Ureter (tissue), 1 donor: ENCODE results near the gene TMEM154. TPM values are rescaled to one million over a fixed set of nuclear protein-coding genes. Genes with fewer than 3 reads are reported as not detected.
A peak's percentile ranks its signal among the peaks of the same experiment; 100 is the strongest.

Experiments
- DNase-seq: peaks from one replicate; pipeline ENCODE4 v3.0.0-alpha.2; 2020; ENCODE audit warnings: low spot score
- total RNA-seq: library from RNA; stranded (reverse); gene quantifications from one replicate; pipeline ENCODE4 v1.2.4, GENCODE V29; 2023
- donor health status: DM: yes; HTN: yes; CAD: no.

TMEM154 gene
- total RNA-seq, result 86.5 TPM

GRCh38 chr4:152679414-152680281 lies at the start of gene TMEM154:
TMEM154 (minus strand) TSS chr4:152679997; CDS start chr4:152679933, 64 bp downstream.
- peak; percentile 75 for DNase-seq

- no peak for DNase-seq
Measured at GRCh38 chr4:152729466-152729865, 49.7 kb upstream of the TMEM154 start.

- DNase-seq, result no peak
Measured at GRCh38 chr4:152728343-152728742, 48.5 kb upstream of the TMEM154 start.

GRCh38 chr4:152727784-152728183 lies 48.0 kb upstream of the TMEM154 start:
- DNase-seq, result no peak

- no peak for DNase-seq
Measured at GRCh38 chr4:152724494-152724893, 44.7 kb upstream of the TMEM154 start.

GRCh38 chr4:152723236-152723635 lies 43.4 kb upstream of the TMEM154 start:
- DNase-seq, result no peak

- peak; percentile 47 for DNase-seq
Measured at GRCh38 chr4:152719801-152720556, 40.2 kb upstream of the TMEM154 start.

GRCh38 chr4:152719291-152719690 lies 39.5 kb upstream of the TMEM154 start:
- no peak for DNase-seq

- DNase-seq, result no peak
Measured at GRCh38 chr4:152715076-152715475, 35.3 kb upstream of the TMEM154 start.

- DNase-seq, result no peak
Measured at GRCh38 chr4:152713951-152714705, 34.3 kb upstream of the TMEM154 start.

GRCh38 chr4:152709675-152710438 lies 30.1 kb upstream of the TMEM154 start:
- peak; percentile 50 for DNase-seq

GRCh38 chr4:152708796-152709195 lies 29.0 kb upstream of the TMEM154 start:
- DNase-seq, result no peak

GRCh38 chr4:152708361-152708760 lies 28.6 kb upstream of the TMEM154 start:
- DNase-seq, result no peak

GRCh38 chr4:152707632-152708031 lies 27.8 kb upstream of the TMEM154 start:
- no peak for DNase-seq

GRCh38 chr4:152705903-152706302 lies 26.1 kb upstream of the TMEM154 start:
- DNase-seq, result no peak

- DNase-seq, result no peak
Measured at GRCh38 chr4:152704788-152705187, 25.0 kb upstream of the TMEM154 start.

- no peak for DNase-seq
Measured at GRCh38 chr4:152700151-152700550, 20.4 kb upstream of the TMEM154 start.

- no peak for DNase-seq
Measured at GRCh38 chr4:152699313-152699712, 19.5 kb upstream of the TMEM154 start.

- no peak for DNase-seq
Measured at GRCh38 chr4:152698089-152698499, 18.3 kb upstream of the TMEM154 start.

- DNase-seq, result no peak
Measured at GRCh38 chr4:152697284-152698088, 17.7 kb upstream of the TMEM154 start.
